HG03108 (cell line): ENCODE measurements around the gene BPTF.
"Not testable (repeated sequence)": the region's sequence is repeated elsewhere in the genome, so short reads cannot be mapped to it uniquely, and the experiment has no call there.

ENCODE experiments used
- ATAC-seq: cut with Tn5 transposase; IDR thresholded peaks from one replicate; pipeline ENCODE4 v1.9.1; 2021; ENCODE audit warnings: moderate library complexity; ENCODE audit not compliant: unreplicated experiment

The BPTF gene

GRCh38 chr17:67833134-67833533 is 7.8 kb downstream of the BPTF start:
- no peak for ATAC-seq

- ATAC-seq = no peak
Measured at GRCh38 chr17:67833946-67834631, 8.8 kb downstream of the BPTF start.

GRCh38 chr17:67834634-67835033 is 9.3 kb downstream of the BPTF start:
- no peak for ATAC-seq

- no peak for ATAC-seq
Measured at GRCh38 chr17:67836205-67836987, 11.1 kb downstream of the BPTF start.

- no peak for ATAC-seq
Measured at GRCh38 chr17:67837965-67838364, 12.7 kb downstream of the BPTF start.

- no peak for ATAC-seq
Measured at GRCh38 chr17:67838538-67838937, 13.2 kb downstream of the BPTF start.

GRCh38 chr17:67841992-67842391 is 16.7 kb downstream of the BPTF start:
- ATAC-seq = no peak

- ATAC-seq = no peak
Measured at GRCh38 chr17:67842648-67843047, 17.3 kb downstream of the BPTF start.

GRCh38 chr17:67845374-67845773 is 20.1 kb downstream of the BPTF start:
- ATAC-seq = no peak

GRCh38 chr17:67848189-67848588 is 22.9 kb downstream of the BPTF start:
- ATAC-seq = not testable (repeated sequence)

- not testable (repeated sequence) for ATAC-seq
Measured at GRCh38 chr17:67848846-67849245, 23.5 kb downstream of the BPTF start.

- ATAC-seq = no peak
Measured at GRCh38 chr17:67850991-67851631, 25.8 kb downstream of the BPTF start.

GRCh38 chr17:67853703-67854102 is 28.4 kb downstream of the BPTF start:
- ATAC-seq = no peak

GRCh38 chr17:67854378-67854777 is 29.1 kb downstream of the BPTF start:
- no peak for ATAC-seq

- ATAC-seq = no peak
Measured at GRCh38 chr17:67855504-67856324, 30.4 kb downstream of the BPTF start.

GRCh38 chr17:67856402-67856801 is 31.1 kb downstream of the BPTF start:
- not testable (repeated sequence) for ATAC-seq

GRCh38 chr17:67862614-67863217 is 37.4 kb downstream of the BPTF start:
- no peak for ATAC-seq

GRCh38 chr17:67863624-67864247 is 38.4 kb downstream of the BPTF start:
- ATAC-seq = peak; percentile 51

GRCh38 chr17:67865438-67865837 is 40.1 kb downstream of the BPTF start:
- no peak for ATAC-seq

GRCh38 chr17:67867591-67867990 is 42.3 kb downstream of the BPTF start:
- ATAC-seq = no peak
